ENCODE data around the gene EVC2.

The EVC2 gene

GRCh38 chr4:5561286-5561685 is 147.1 kb downstream of the EVC2 start:
- no peak for TF ChIP-seq CTCF (IDR thresholded peaks at IDR 0.05)
- no peak for TF ChIP-seq ZFX (IDR thresholded peaks at IDR 0.05; ENCODE audit: borderline replicate concordance)
- no peak overlapping the region for H3K27ac ChIP-seq

GRCh38 chr4:5558502-5558901 is 149.9 kb downstream of the EVC2 start:
- TF ChIP-seq ZFX (IDR thresholded peaks at IDR 0.05; ENCODE audit: borderline replicate concordance): no peak
- no peak for TF ChIP-seq CTCF (IDR thresholded peaks at IDR 0.05)
- no peak overlapping the region for H3K27ac ChIP-seq

GRCh38 chr4:5554376-5554775 is 154.0 kb downstream of the EVC2 start:
- H3K27ac ChIP-seq: no peak overlapping the region
- TF ChIP-seq CTCF (IDR thresholded peaks at IDR 0.05) (no peak), ZFX (IDR thresholded peaks at IDR 0.05; ENCODE audit: borderline replicate concordance) (no peak)

GRCh38 chr4:5553801-5554200 is 154.6 kb downstream of the EVC2 start:
- no peak overlapping the region for H3K27ac ChIP-seq
- TF ChIP-seq CTCF (IDR thresholded peaks at IDR 0.05) (no peak), ZFX (IDR thresholded peaks at IDR 0.05; ENCODE audit: borderline replicate concordance) (no peak)

GRCh38 chr4:5552451-5552850 is 155.9 kb downstream of the EVC2 start:
- TF ChIP-seq CTCF (IDR thresholded peaks at IDR 0.05): no peak
- TF ChIP-seq ZFX (IDR thresholded peaks at IDR 0.05; ENCODE audit: borderline replicate concordance): no peak

GRCh38 chr4:5547651-5548249 is 160.6 kb downstream of the EVC2 start:
- no peak overlapping the region for H3K27ac ChIP-seq
- TF ChIP-seq CTCF (IDR thresholded peaks at IDR 0.05) (no peak), ZFX (IDR thresholded peaks at IDR 0.05; ENCODE audit: borderline replicate concordance) (no peak)

More at GRCh38 chr4:5552451-5552850, 155.9 kb downstream of the EVC2 start:
- no peak overlapping the region for H3K27ac ChIP-seq

GRCh38 chr4:5545271-5545670 is 163.1 kb downstream of the EVC2 start:
- no peak for TF ChIP-seq CTCF (IDR thresholded peaks at IDR 0.05)
- no peak for TF ChIP-seq ZFX (IDR thresholded peaks at IDR 0.05; ENCODE audit: borderline replicate concordance)
- no peak overlapping the region for H3K27ac ChIP-seq

All from 22Rv1 (cell line).